ENCODE results near the gene NAPA.
A peak's percentile ranks its signal among the peaks of the same experiment; 100 is the strongest.

The NAPA gene

GRCh38 chr19:47514869-47515588 lies at the start of gene NAPA:
TSS of gene NAPA (minus strand) at chr19:47515063. CDS start at chr19:47514940, 123 bp downstream.
- DNase-seq: peak; percentile 100

- DNase-seq: peak; percentile 44
Observed at GRCh38 chr19:47564081-47564480, 49.2 kb upstream of the NAPA start.

DNA sequence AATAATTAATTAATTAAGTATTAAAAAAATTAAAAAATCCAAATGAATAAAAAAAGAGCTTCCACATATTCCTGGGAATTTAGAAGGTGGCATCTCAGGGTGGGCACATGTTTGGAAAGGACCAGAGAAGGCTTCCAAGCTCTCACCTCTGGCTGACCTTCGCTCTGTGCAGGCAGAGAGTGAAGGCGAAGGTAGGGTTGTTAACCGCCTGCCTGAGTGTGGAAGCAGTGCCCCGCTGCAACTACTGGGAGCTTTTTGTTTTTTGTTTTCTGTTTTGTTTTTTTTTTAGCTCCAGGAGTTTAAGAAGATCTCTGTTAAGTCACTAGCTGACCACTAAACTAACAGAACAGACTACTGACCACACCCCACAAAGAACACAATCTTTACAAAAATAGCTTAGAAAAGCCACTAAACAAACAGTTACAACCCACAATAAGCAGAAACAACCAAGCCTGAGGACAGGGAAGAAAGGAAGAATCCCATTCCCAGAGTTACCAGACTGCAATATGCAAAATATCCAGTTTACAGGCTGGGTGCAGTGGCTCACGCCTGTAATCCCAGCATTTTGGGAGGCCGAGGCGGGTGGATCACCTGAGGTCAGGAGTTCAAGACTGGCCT lies 46.7 kb upstream of the NAPA start:
- DNase-seq: no peak

GRCh38 chr19:47560999-47561398 lies 46.1 kb upstream of the NAPA start:
- no peak for DNase-seq

GRCh38 chr19:47550129-47550528 lies 35.3 kb upstream of the NAPA start:
- no peak for DNase-seq

GRCh38 chr19:47549261-47549862 lies 34.5 kb upstream of the NAPA start:
- peak; percentile 60 for DNase-seq

- DNase-seq: no peak
Observed at GRCh38 chr19:47547199-47547598, 32.3 kb upstream of the NAPA start.

DNA sequence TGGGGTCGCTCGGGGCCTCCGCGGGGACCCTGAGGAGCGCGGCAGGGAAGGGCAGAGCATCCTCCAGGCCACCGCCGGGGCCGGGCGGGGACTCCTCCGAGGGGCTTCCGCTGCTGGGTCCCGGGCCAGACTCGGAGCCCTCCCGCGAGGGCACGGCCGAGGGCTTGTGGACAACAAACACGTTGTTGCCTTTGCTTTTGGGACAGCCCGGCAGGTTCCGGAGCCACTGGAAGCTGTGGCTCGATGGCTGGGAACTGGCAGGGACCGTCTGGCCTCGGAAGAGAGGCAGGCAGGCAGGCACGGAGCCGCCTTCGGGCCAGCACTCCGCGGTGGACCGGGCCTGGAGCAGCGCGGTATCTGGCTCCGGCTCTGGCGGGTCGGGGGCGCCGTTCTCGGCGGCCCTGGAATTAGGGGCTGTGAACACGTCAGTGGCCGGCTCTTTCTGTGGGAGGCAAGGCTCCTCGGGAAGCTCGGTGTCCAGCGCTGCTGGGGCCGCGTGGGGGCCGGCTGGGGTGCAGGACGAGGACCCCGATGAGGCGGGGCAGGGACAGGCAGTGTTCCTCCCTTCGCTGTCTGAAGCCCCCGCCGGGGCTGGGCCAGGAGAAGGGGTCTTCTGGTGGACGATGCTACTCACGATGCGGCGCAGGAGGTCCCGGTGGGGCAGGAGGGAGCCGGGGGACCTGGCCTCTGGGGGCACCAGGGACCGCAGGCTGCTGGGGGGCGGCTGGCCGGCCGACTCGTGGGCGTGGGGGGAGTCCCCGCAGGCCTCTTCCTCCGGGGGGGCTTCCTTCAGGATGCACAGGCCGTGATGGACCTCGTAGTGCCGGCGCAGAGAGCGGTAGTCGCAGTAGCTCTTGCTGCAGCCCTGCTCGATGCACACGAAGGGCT lies 30.4 kb upstream of the NAPA start:
- DNase-seq: no peak

DNA sequence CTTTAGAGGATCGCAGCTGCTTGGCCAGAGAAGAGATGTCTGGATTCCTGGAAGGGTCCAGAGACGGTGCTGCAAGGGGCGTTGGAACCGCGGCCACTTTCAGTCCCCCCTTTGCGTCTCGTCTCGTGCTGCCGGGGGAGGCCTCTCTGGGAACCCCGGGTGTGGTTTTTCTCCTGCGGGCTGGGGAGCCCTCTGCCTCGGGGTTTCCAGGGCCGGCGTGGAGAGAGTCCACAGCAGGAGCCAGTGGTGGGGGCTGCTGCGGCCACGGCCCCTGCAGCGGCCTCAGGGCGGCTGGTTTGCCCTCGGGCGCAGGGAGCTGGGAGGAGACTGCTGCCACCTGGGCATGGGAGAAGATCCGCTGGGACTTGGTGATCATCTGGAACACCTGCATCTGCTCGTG lies 29.6 kb upstream of the NAPA start:
- DNase-seq: no peak

GRCh38 chr19:47544075-47544474 lies 29.2 kb upstream of the NAPA start:
- no peak for DNase-seq

- DNase-seq: no peak
Observed at GRCh38 chr19:47542030-47542475, 27.2 kb upstream of the NAPA start.

- no peak for DNase-seq
Observed at GRCh38 chr19:47541518-47541917, 26.7 kb upstream of the NAPA start.

GRCh38 chr19:47540748-47541147 lies 25.9 kb upstream of the NAPA start:
- DNase-seq: no peak

- no peak for DNase-seq
Observed at GRCh38 chr19:47539747-47540311, 25.0 kb upstream of the NAPA start.

DNA sequence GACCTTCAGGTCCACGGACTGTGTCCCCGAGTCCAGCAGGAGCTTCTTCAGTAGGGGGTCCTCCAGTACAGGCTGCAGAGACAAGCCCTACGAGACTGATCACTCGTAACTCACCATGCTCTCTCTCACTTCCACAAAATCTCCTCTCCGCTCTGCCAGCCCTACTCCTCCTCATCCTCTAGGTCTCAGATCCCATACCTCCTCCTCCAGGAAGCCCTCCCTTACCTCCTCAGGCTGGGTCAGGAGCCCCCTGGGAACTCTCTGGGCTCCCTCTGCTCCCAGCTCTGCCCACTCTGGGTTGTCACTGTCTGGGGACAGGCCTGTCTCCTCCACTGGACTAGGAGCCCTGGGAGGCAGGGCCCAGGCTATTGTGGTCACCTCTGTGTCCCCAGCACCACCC lies 23.9 kb upstream of the NAPA start:
- DNase-seq: no peak

GRCh38 chr19:47537493-47537892 lies 22.6 kb upstream of the NAPA start:
- no peak for DNase-seq

DNA sequence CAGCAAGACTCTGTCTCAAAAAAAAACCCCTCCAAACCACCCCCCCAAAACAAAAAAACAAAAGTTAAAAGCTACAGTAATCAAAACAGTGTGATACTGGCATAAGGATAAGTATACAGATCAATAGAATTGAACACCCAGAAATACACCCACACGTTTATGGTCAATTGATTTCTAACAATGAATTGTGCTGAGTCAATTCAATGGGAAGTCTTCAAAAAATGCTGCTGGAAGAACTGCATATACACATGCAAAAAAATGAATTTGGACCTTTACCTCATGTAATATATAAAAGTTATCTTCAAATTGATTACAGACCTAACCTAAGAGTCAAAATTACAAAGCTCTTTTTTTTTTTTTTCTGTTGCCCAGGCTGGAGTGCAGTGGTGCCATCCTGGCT lies 19.8 kb upstream of the NAPA start:
- no peak for DNase-seq

- DNase-seq: no peak
Observed at GRCh38 chr19:47531640-47532387, 17.0 kb upstream of the NAPA start.

GRCh38 chr19:47529018-47529742 lies 14.3 kb upstream of the NAPA start:
- no peak for DNase-seq

- DNase-seq: no peak
Observed at GRCh38 chr19:47526798-47527197, 11.9 kb upstream of the NAPA start.

GRCh38 chr19:47523473-47523872 lies 8.6 kb upstream of the NAPA start:
- DNase-seq: peak; percentile 73
